ENCODE data around the gene FAM171A2. TPM values are rescaled to one million over a fixed set of nuclear protein-coding genes. Genes with fewer than 3 reads are reported as not detected.
"Not testable (repeated sequence)": the region's sequence is repeated elsewhere in the genome, so short reads cannot be mapped to it uniquely, and the experiment has no call there.

Gene FAM171A2
- total RNA-seq, 1 experiment from 2014 or later = 1.2 TPM

DNA sequence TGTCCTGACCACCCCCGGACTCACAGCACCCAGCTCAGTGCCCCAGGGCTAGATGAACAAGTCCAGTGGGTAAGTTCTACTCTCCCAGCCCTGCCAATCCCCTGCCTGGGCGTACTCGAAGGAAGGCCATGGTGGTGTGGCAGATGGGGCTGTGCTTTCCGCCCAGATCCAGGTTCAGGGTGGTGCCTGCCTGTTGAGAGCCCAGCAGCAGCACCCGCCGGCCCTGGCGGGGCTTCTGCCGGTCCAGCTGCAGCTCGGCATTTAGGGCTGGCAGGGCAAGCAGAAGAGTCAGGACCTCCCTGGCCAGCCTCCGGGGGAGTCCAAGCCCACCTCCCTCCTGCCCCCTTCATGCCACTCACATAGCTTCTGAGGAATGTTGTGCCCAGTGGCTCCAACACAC lies 16.2 kb upstream of the FAM171A2 start:
- Histone ChIP-seq H4K20me1 (ENCODE audit: insufficient read depth, low read depth, low read length) (no peaks in the 10 kb centered on the region), H2AFZ (ENCODE audit: low read length) (no peak overlapping the region), H3K4me1 (ENCODE audit: low read length) (peaks cover under 1% of the 10 kb centered on the region; the same call in 1 of the 2 replicates), H3K27me3 (ENCODE audit: low read length) (no peaks in the 10 kb centered on the region), H3K36me3 (ENCODE audit: insufficient read depth, low read length) (no peaks in the 10 kb centered on the region), H3K9me2 (replicated peaks; ENCODE audit: insufficient read depth, low read length) (no peaks in the 10 kb centered on the region), H3K4me2 (ENCODE audit: low read depth, low read length, poor library complexity, severe bottlenecking) (no peak overlapping the region), H3K79me2 (ENCODE audit: low read length) (no peaks in the 10 kb centered on the region), H3K4me3 (ENCODE audit: low read length) (no peak overlapping the region), H3K9ac (ENCODE audit: low read length) (no peak overlapping the region), H3K27ac (ENCODE audit: low read length) (no peak overlapping the region), H3K9me3 (ENCODE audit: low read length) (no peaks in the 10 kb centered on the region)
- no peak for DNase-seq

DNA sequence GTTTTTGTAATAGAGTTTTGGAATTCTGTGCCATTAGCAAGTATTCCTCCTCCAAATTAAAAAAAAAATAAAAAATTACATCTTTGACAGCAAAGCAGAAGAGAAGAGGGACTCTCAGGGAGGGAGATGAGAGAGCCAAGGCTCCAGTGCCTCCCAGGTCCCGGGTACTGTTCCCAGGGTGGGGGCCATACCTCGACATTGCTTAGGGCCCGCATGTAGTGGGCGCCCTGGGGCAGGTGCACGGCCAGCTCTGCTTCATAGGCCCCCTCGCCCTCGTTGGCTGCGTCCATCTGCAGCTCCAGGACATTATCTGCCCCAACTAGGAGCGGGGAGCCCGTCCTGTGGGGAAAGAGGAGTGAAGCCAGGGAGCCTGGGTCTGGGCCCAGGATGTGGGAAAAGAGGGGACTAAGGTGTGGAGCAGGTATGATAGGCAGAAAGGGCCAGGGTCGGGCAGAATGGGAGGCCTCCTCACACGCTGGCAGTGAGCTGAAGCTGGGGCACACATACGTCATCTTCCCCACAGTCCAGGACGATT lies 14.6 kb upstream of the FAM171A2 start:
- H3K4me3 ChIP-seq (ENCODE audit: low read length) = no peak overlapping the region
- no peaks in the 10 kb centered on the region for H3K4me1 ChIP-seq (ENCODE audit: low read length)
- H3K36me3 ChIP-seq (ENCODE audit: insufficient read depth, low read length) = no peaks in the 10 kb centered on the region
- H2AFZ ChIP-seq (ENCODE audit: low read length) = no peak overlapping the region
- no peaks in the 10 kb centered on the region for H3K9me2 ChIP-seq (replicated peaks; ENCODE audit: insufficient read depth, low read length)
- H3K9me3 ChIP-seq (ENCODE audit: low read length) = no peaks in the 10 kb centered on the region
- H3K9ac ChIP-seq (ENCODE audit: low read length) = no peak overlapping the region
- no peaks in the 10 kb centered on the region for H4K20me1 ChIP-seq (ENCODE audit: insufficient read depth, low read depth, low read length)
- DNase-seq = no peak
- H3K27ac ChIP-seq (ENCODE audit: low read length) = no peak overlapping the region
- H3K4me2 ChIP-seq (ENCODE audit: low read depth, low read length, poor library complexity, severe bottlenecking) = no peak overlapping the region
- H3K79me2 ChIP-seq (ENCODE audit: low read length) = no peaks in the 10 kb centered on the region
- H3K27me3 ChIP-seq (ENCODE audit: low read length) = no peaks in the 10 kb centered on the region

DNA sequence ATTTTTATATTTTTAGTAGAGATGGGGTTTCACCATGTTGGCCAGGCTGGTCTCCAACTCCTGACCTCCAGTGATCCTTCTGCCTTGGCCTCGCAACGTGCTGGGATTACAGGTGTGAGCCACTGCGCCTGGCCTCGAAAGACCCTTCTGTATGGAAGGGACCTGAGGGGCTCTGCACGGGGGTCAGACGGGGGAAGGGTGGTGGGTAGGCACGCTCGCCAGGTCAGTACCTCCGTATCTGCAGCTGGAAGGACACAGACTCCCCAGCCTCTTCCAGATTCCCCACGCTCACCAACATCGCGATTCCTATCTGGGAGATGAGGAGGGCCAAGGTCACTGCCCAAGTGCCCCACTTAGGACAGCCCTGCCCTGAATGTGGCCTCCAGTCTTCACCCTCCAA lies 13.1 kb upstream of the FAM171A2 start:
- no peaks in the 10 kb centered on the region for H3K4me1 ChIP-seq (ENCODE audit: low read length)
- no peaks in the 10 kb centered on the region for H3K9me3 ChIP-seq (ENCODE audit: low read length)
- H3K4me3 ChIP-seq (ENCODE audit: low read length) = no peak overlapping the region
- no peaks in the 10 kb centered on the region for H3K27me3 ChIP-seq (ENCODE audit: low read length)
- no peak overlapping the region for H3K9ac ChIP-seq (ENCODE audit: low read length)
- H3K27ac ChIP-seq (ENCODE audit: low read length) = no peak overlapping the region
- DNase-seq = no peak
- H3K36me3 ChIP-seq (ENCODE audit: insufficient read depth, low read length) = no peaks in the 10 kb centered on the region
- no peak overlapping the region for H3K4me2 ChIP-seq (ENCODE audit: low read depth, low read length, poor library complexity, severe bottlenecking)
- no peaks in the 10 kb centered on the region for H3K79me2 ChIP-seq (ENCODE audit: low read length)
- H2AFZ ChIP-seq (ENCODE audit: low read length) = no peak overlapping the region
- no peaks in the 10 kb centered on the region for H3K9me2 ChIP-seq (replicated peaks; ENCODE audit: insufficient read depth, low read length)
- H4K20me1 ChIP-seq (ENCODE audit: insufficient read depth, low read depth, low read length) = no peaks in the 10 kb centered on the region

DNA sequence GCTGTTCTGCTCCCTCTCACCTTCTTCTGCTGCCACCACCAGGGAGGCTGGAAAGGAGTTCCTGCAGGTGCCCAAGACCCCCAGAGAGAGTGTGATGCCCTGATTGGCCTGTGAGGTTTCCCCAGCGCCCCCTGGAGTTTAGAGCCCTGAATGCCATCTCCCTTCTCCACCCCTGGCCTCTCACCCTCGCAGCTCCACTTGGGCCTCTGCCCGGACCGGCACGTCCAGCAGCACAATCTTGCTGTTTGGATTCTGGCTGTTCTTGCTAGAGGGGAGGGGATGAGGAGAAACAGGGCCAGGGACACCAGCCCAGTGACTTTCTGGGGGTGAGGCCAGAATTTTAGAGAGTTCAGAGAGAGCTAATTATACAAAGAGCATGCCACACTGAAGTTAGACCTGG lies 12.5 kb upstream of the FAM171A2 start:
- Histone ChIP-seq H3K79me2 (ENCODE audit: low read length) (no peaks in the 10 kb centered on the region), H3K9me3 (ENCODE audit: low read length) (no peaks in the 10 kb centered on the region), H3K4me1 (ENCODE audit: low read length) (no peaks in the 10 kb centered on the region), H3K9ac (ENCODE audit: low read length) (no peak overlapping the region), H3K36me3 (ENCODE audit: insufficient read depth, low read length) (no peaks in the 10 kb centered on the region), H4K20me1 (ENCODE audit: insufficient read depth, low read depth, low read length) (no peaks in the 10 kb centered on the region), H2AFZ (ENCODE audit: low read length) (no peak overlapping the region), H3K27me3 (ENCODE audit: low read length) (no peaks in the 10 kb centered on the region), H3K4me3 (ENCODE audit: low read length) (no peak overlapping the region), H3K4me2 (ENCODE audit: low read depth, low read length, poor library complexity, severe bottlenecking) (no peak overlapping the region), H3K27ac (ENCODE audit: low read length) (no peak overlapping the region), H3K9me2 (replicated peaks; ENCODE audit: insufficient read depth, low read length) (no peaks in the 10 kb centered on the region)
- peak; percentile 75 for DNase-seq

GRCh38 chr17:44375196-44376017 lies 11.8 kb upstream of the FAM171A2 start:
- H3K9ac ChIP-seq (ENCODE audit: low read length) = no peak overlapping the region
- H2AFZ ChIP-seq (ENCODE audit: low read length) = no peak overlapping the region
- no peak for DNase-seq

DNA sequence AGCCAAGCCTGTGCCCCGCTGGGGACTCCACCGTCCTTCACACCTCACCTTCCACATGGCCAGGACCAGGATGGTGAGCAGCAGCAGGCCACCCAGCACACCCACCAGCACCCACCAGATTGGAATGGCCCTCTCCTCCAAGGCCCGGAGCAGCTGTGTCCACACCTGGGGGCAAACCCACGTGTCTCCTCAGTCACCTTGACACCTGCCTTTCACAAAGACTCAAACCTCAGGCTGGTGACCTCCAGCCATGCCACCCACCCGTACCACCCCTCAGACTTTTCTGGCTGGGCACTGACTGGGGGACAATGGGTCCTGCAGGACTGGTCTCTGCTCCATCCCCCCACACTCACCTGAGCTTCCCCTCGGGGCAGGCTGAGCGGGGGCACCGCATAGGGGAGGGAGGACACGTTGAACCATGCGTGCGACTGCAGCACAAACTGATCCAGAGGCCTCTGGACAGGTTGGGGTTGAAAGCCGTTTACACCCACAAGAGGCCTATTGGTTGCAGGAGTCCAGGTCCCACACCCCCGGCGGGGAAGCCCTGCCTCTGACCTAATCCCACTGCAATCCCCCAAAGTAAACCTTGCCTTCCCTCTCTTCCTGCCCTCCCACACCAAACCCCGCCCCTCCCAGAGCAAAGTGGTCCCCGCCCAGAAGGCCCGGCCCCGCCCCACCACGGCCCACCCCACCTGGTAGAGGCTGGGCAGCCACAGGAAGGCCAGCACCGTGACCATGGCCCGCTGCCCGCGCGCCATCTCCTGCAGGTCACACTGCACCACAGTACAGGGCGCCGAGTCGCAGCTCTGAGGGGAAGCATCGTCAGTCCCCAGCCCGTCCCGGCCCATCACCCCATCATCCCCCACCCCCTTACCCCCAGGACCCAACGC lies 10.9 kb upstream of the FAM171A2 start:
- Histone ChIP-seq H3K4me3 (ENCODE audit: low read length) (no peak overlapping the region), H3K4me1 (ENCODE audit: low read length) (no peaks in the 10 kb centered on the region), H3K4me2 (ENCODE audit: low read depth, low read length, poor library complexity, severe bottlenecking) (no peak overlapping the region), H3K27ac (ENCODE audit: low read length) (no peak overlapping the region), H3K9ac (ENCODE audit: low read length) (no peak overlapping the region), H3K79me2 (ENCODE audit: low read length) (no peaks in the 10 kb centered on the region), H2AFZ (ENCODE audit: low read length) (no peak overlapping the region), H3K36me3 (ENCODE audit: insufficient read depth, low read length) (no peaks in the 10 kb centered on the region), H3K9me3 (ENCODE audit: low read length) (no peaks in the 10 kb centered on the region), H3K27me3 (ENCODE audit: low read length) (no peaks in the 10 kb centered on the region), H3K9me2 (replicated peaks; ENCODE audit: insufficient read depth, low read length) (no peaks in the 10 kb centered on the region), H4K20me1 (ENCODE audit: insufficient read depth, low read depth, low read length) (no peaks in the 10 kb centered on the region)
- no peak for DNase-seq

More at GRCh38 chr17:44375196-44376017, 11.8 kb upstream of the FAM171A2 start:
- Histone ChIP-seq H3K4me1 (ENCODE audit: low read length) (no peaks in the 10 kb centered on the region), H3K36me3 (ENCODE audit: insufficient read depth, low read length) (no peaks in the 10 kb centered on the region), H4K20me1 (ENCODE audit: insufficient read depth, low read depth, low read length) (no peaks in the 10 kb centered on the region), H3K4me2 (ENCODE audit: low read depth, low read length, poor library complexity, severe bottlenecking) (no peak overlapping the region), H3K27me3 (ENCODE audit: low read length) (no peaks in the 10 kb centered on the region), H3K4me3 (ENCODE audit: low read length) (no peak overlapping the region), H3K9me3 (ENCODE audit: low read length) (no peaks in the 10 kb centered on the region), H3K79me2 (ENCODE audit: low read length) (no peaks in the 10 kb centered on the region), H3K27ac (ENCODE audit: low read length) (no peak overlapping the region), H3K9me2 (replicated peaks; ENCODE audit: insufficient read depth, low read length) (no peaks in the 10 kb centered on the region)

DNA sequence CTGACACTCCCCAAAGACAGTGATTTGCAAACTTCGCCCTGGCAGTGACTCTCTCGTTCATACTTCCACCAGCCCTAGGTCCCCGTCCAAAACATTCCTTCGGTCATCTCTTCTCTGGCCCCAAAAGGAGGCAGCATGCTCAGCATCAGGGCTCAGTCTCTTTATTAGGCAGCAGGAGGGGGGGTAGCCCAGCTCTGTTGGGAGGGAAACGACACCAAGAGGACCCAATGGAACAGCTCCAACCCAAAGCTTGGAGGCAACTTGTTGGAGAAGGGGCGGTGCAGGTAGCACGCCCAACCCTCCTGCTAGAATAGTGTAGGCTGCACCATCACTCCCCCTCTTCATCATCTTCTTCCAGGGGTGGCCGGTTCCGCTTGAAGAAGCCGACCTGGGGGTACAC lies 8.4 kb upstream of the FAM171A2 start:
- no peaks in the 10 kb centered on the region for H3K27me3 ChIP-seq (ENCODE audit: low read length)
- no peak overlapping the region for H3K27ac ChIP-seq (ENCODE audit: low read length)
- H3K9ac ChIP-seq (ENCODE audit: low read length) = no peak overlapping the region
- no peak overlapping the region for H3K4me2 ChIP-seq (ENCODE audit: low read depth, low read length, poor library complexity, severe bottlenecking)
- no peak overlapping the region for H2AFZ ChIP-seq (ENCODE audit: low read length)
- no peaks in the 10 kb centered on the region for H3K79me2 ChIP-seq (ENCODE audit: low read length)
- no peaks in the 10 kb centered on the region for H3K9me2 ChIP-seq (replicated peaks; ENCODE audit: insufficient read depth, low read length)
- no peaks in the 10 kb centered on the region for H3K9me3 ChIP-seq (ENCODE audit: low read length)
- H3K4me3 ChIP-seq (ENCODE audit: low read length) = no peak overlapping the region
- H3K36me3 ChIP-seq (ENCODE audit: insufficient read depth, low read length) = no peaks in the 10 kb centered on the region
- DNase-seq = no peak
- H4K20me1 ChIP-seq (ENCODE audit: insufficient read depth, low read depth, low read length) = no peaks in the 10 kb centered on the region
- H3K4me1 ChIP-seq (ENCODE audit: low read length) = no peaks in the 10 kb centered on the region

DNA sequence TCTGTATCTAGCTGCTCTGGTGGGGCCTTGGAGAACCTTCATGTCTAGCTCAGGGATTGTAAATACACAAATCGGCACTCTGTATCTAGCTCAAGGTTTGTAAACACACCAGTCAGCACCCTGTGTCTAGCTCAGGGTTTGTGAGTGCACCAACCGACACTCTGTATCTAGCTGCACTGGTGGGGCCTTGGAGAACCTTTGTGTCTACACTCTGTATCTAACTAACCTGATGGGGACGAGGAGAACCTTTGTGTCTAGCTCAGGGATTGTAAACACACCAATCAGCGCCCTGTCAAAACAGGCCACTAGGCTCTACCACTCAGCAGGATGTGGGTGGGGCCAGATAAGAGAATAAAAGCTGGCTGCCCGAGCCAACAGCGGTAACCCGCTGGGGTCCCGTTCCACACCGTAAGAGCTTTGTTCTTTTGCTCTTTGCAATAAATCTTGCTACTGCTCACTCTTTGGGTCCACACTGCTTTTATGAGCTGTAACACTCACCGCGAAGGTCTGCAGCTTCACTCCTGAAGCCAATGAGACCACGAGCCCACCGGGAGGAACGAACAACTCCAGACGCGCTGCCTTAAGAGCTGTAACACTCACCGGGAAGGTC lies 5.9 kb upstream of the FAM171A2 start:
- not testable (repeated sequence) for DNase-seq; H2AFZ ChIP-seq (ENCODE audit: low read length); H3K27me3 ChIP-seq (ENCODE audit: low read length)

More for the DNA sequence above, 5.9 kb upstream of the FAM171A2 start:
- H3K36me3 ChIP-seq (ENCODE audit: insufficient read depth, low read length); H3K27ac ChIP-seq (ENCODE audit: low read length); H4K20me1 ChIP-seq (ENCODE audit: insufficient read depth, low read depth, low read length); H3K9me3 ChIP-seq (ENCODE audit: low read length); H3K4me1 ChIP-seq (ENCODE audit: low read length); H3K79me2 ChIP-seq (ENCODE audit: low read length); H3K9me2 ChIP-seq (replicated peaks; ENCODE audit: insufficient read depth, low read length); H3K4me2 ChIP-seq (ENCODE audit: low read depth, low read length, poor library complexity, severe bottlenecking); H3K9ac ChIP-seq (ENCODE audit: low read length); H3K4me3 ChIP-seq (ENCODE audit: low read length): not testable (repeated sequence)

Measured in Karpas-422 (cell line).